HG03442 (cell line): ENCODE data around the gene KMT2A.
"Not testable (repeated sequence)": the region's sequence is repeated elsewhere in the genome, so short reads cannot be mapped to it uniquely, and the experiment has no call there.

Experiments used
- ATAC-seq: cut with Tn5 transposase; IDR thresholded peaks from one replicate; pipeline ENCODE4 v1.9.1; 2021; ENCODE audit warnings: mild to moderate bottlenecking, moderate library complexity; ENCODE audit not compliant: unreplicated experiment

KMT2A gene

DNA sequence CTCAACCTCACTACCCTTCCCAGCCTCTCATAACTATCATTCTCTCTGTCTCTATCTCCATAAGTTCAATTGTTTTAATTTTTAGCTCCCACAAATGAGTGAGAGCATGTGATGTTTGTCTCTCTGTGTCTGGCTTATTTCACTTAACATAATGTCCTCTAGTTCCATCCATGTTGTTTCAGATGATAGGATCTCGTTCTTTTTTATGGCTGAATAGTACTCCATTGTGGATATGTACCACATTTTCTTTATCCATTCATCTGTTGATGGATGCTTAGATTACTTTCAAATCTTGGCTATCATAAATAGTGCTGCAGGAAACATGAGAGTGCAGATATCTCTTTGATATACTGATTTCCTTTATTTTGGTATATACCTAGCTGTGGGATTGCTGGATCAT is 44.9 kb downstream of the KMT2A start:
- not testable (repeated sequence) for ATAC-seq

DNA sequence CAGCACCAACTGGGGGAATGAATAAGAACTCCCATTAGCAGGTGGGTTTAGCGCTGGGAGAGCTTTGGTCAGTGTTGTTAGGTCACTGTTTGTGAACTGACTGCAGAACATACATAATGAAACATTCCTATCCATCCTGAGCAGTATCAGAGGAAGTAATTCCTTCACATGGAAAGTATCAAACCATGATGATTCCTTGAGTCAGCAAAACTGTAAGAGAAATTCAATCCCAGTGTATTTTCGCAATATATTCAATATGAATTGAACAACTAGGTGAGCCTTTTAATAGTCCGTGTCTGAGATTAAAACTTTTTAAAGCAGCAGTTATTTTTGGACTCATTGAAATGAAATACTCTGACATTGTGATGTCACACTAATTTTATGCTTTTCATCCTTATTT is 48.1 kb downstream of the KMT2A start:
- ATAC-seq, result no peak

DNA sequence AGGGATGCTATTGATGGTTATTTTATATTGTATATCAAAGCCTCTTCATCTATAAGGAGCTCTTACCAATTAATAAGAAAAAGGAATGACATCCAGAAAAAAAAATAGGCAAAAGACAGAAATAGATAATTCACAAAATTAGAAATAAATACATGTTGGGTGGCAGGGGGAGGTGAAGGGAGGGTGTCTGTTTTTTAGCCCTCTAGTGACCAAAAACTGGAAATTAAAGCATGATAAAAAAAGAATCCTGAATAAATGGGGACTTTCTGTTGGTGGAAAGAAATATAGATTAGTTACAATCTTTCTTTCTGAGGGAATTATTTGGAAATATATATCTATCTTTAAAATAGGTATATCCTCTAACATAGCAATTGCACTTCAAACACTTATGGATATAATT is 49.0 kb downstream of the KMT2A start:
- ATAC-seq, result no peak

DNA sequence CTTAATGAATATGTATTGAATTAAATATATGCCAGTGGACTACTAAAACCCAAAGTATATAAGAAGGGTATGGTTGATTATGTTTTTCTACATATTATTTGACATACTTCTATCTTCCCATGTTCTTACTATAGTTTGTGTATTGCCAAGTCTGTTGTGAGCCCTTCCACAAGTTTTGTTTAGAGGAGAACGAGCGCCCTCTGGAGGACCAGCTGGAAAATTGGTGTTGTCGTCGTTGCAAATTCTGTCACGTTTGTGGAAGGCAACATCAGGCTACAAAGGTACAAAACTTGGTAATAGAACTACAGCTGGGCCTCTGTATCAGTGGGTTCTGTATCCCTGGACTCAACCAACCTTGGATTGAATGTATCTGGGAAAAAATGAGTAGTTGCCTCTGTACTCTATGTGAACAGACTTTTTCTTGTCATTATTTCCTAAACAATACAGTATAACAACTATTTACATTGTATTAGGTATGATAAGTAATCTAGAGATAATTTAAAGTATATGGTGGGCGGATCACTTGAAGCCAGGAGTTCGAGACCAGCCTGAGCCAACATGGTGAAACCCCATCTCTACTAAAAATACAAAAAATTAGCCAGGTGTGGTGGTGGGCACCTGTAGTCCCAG is 52.3 kb downstream of the KMT2A start:
- no peak for ATAC-seq

DNA sequence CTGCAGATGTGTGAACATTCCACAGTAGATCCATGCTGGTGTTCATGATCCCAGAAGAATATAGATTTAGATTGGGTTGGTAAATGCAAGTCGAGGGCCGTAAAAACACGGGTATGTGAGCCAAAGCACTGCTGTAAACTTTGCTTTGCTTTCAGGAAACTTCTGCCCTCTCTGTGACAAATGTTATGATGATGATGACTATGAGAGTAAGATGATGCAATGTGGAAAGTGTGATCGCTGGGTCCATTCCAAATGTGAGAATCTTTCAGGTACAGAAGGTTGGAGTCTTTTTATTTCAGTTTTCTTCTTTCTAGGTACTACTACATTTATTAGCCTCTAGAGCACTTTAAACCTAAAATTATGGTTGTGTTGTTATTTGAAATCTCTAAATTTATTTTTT is 54.7 kb downstream of the KMT2A start:
- ATAC-seq, result no peak

DNA sequence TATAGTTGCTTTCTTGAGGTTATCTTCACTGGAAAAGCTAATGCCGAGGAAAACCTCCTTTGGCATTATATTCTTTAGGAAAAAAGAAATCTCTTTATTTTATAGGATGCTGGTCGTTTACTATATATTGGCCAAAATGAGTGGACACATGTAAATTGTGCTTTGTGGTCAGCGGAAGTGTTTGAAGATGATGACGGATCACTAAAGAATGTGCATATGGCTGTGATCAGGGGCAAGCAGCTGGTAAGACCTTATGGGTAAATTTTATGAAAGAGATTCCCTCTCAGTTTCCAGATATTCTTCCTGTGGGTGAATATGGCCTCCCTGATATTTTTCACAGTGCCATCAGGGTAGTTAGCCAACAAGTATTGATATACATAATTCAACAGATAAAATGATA is 61.5 kb downstream of the KMT2A start:
- ATAC-seq, result no peak

DNA sequence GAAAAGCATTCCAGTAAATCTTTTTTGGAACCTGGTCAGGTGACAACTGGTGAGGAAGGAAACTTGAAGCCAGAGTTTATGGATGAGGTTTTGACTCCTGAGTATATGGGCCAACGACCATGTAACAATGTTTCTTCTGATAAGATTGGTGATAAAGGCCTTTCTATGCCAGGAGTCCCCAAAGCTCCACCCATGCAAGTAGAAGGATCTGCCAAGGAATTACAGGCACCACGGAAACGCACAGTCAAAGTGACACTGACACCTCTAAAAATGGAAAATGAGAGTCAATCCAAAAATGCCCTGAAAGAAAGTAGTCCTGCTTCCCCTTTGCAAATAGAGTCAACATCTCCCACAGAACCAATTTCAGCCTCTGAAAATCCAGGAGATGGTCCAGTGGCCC is 66.9 kb downstream of the KMT2A start:
- no peak for ATAC-seq

DNA sequence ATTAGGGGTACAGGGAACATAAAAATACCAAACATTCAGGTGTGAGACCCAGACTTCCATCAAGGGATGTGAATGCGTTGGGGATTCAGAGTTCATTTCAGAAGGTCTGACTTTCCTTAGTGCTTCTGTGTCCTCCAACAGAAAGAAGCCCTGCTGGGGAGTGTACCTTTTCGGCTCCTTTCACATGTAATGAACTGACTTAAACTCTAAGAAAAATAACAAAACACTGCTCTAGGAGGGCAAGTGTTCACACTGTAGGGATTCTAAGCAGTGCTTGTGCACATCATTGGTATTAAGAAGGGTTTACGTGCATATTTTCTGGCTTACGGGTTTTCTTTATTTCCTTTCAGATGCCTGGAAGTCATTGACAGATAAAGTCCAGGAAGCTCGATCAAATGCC is 75.3 kb downstream of the KMT2A start:
- ATAC-seq, result no peak

DNA sequence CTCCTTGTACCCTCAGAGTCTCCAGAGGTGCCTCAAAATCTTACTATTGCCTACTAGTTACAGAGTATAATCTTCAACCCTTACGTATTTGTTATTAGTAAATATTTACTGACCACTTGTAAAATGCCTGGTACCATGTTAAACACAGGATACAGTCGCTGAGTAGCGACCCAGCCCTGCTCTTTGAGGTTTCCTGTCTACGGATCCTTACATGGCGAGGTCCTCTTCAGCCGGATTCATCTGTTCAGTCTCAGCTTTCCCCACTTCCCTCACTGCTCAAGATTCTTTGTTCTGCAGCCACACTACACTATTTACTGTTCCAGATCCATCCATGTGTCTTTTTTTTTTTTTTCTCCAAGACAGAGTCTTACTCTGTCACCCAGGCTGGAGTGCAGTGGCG is 77.8 kb downstream of the KMT2A start:
- ATAC-seq, result no peak

DNA sequence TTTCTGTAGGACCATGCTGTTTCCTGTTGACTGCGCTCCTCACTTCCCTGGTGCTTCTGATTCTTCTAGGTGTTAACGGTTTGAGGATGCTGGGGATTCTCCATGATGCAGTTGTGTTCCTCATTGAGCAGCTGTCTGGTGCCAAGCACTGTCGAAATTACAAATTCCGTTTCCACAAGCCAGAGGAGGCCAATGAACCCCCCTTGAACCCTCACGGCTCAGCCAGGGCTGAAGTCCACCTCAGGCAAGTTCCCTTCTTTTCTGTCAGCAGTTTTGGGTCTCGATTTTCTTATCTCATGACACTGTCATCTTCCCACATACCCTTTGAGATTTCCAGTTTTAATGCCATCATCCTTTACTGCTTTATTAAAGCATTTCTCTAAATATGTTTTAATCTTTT is 83.3 kb downstream of the KMT2A start:
- no peak for ATAC-seq

DNA sequence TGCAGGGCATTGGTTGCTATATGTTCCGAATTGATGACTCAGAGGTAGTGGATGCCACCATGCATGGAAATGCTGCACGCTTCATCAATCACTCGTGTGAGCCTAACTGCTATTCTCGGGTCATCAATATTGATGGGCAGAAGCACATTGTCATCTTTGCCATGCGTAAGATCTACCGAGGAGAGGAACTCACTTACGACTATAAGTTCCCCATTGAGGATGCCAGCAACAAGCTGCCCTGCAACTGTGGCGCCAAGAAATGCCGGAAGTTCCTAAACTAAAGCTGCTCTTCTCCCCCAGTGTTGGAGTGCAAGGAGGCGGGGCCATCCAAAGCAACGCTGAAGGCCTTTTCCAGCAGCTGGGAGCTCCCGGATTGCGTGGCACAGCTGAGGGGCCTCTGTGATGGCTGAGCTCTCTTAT is 85.6 kb downstream of the KMT2A start:
- no peak for ATAC-seq

DNA sequence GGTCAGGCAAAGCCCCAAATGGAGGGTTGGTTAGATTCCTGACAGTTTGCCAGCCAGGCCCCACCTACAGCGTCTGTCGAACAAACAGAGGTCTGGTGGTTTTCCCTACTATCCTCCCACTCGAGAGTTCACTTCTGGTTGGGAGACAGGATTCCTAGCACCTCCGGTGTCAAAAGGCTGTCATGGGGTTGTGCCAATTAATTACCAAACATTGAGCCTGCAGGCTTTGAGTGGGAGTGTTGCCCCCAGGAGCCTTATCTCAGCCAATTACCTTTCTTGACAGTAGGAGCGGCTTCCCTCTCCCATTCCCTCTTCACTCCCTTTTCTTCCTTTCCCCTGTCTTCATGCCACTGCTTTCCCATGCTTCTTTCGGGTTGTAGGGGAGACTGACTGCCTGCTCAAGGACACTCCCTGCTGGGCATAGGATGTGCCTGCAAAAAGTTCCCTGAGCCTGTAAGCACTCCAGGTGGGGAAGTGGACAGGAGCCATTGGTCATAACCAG is 86.3 kb downstream of the KMT2A start:
- no peak for ATAC-seq

DNA sequence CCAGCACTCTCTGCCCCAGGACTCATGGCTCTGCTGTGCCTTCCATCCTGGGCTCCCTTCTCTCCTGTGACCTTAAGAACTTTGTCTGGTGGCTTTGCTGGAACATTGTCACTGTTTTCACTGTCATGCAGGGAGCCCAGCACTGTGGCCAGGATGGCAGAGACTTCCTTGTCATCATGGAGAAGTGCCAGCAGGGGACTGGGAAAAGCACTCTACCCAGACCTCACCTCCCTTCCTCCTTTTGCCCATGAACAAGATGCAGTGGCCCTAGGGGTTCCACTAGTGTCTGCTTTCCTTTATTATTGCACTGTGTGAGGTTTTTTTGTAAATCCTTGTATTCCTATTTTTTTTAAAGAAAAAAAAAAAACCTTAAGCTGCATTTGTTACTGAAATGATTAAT is 88.1 kb downstream of the KMT2A start:
- ATAC-seq, result no peak

DNA sequence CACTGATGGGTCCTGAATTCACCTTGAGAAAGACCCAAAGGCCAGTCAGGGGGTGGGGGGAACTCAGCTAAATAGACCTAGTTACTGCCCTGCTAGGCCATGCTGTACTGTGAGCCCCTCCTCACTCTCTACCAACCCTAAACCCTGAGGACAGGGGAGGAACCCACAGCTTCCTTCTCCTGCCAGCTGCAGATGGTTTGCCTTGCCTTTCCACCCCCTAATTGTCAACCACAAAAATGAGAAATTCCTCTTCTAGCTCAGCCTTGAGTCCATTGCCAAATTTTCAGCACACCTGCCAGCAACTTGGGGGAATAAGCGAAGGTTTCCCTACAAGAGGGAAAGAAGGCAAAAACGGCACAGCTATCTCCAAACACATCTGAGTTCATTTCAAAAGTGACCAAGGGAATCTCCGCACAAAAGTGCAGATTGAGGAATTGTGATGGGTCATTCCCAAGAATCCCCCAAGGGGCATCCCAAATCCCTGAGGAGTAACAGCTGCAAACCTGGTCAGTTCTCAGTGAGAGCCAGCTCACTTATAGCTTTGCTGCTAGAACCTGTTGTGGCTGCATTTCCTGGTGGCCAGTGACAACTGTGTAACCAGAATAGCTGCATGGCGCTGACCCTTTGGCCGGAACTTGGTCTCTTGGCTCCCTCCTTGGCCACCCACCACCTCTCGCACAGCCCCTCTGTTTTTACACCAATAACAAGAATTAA is 88.6 kb downstream of the KMT2A start:
- ATAC-seq, result no peak

DNA sequence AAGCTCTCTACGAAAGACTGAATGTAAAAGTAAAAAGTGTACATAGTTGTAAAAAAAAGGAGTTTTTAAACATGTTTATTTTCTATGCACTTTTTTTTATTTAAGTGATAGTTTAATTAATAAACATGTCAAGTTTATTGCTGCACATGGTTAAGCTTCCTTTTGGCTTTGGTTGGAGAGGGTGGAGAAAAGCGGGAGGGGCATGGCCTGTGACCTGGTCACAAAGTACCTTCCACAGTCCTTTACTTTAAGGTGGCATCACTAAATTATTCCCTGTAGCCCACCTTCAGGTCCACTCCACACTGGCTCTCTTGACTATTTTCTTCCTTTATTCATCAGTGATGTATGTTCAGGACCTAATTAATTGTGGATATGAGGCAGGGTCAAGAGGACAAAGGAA is 90.4 kb downstream of the KMT2A start:
- no peak for ATAC-seq

DNA sequence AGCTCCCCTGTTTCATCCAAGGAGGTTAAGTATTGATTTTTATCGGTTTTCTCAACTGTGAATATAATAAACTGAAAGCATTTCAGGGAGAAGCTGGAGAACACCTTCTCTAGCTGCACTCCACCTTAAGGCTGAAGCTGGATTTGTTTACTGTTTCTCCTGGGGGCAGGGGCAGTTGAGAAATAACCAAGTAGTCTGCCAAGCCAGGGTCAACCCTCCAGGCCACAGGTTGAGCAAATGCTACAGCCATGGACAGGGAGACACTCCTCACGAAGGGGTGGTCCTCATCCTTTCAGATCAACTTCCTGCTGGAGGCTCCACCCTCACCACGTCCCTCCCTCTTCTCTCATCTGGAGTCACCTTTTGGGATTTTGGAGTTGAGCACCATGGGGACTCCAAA is 90.8 kb downstream of the KMT2A start, which contains the start of gene TTC36:
Gene TTC36, plus strand, starts transcription at position 366 of the 400 bp plus-strand sequence. Its CDS starts 21 bp downstream, at position 387.
- no peak for ATAC-seq

DNA sequence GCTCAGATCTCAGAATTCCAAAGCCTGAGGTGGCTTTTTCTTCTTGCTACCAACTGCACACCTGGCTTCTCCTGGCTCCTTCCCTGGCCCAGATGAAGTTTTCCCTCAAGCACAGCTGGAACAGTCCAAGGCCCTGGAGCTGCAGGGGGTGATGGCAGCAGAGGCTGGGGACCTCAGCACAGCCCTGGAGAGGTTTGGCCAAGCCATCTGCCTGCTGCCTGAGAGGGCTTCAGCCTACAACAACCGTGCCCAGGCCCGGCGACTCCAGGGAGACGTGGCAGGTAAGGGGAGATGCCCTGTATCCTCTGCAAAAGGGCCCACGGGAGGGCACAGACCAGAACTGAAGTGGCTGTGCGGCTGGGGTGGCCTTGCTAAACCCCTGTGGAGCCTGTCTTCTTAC is 92.2 kb downstream of the KMT2A start:
- ATAC-seq, result no peak

DNA sequence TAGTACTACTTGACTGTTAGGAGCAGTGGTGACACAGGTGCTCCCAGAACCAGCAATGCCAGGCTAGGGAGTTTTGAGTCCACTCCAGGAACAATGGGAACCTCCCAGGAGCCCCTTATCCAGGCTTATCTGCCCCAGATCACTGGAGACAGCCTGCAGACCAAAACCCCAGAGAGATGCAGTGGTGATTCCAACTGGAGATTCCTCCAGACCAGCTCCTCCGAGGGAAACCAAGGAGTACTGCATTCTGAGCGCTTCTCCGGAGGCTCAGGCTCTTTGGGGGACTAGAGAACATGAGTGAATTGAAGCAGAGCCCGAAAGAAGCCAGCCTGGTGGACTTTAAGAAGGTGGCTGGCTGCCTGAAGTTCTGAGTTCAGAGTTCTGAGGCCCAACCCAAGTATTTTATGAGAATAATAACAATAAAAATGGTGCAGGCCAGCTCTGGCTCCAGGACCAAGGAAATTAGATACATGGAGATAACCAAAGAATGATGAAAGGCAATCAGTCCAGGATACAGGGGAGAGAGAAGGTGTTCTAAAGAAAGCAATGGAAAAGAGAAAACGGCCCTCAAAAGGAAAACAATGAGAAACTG is 93.4 kb downstream of the KMT2A start:
- no peak for ATAC-seq

DNA sequence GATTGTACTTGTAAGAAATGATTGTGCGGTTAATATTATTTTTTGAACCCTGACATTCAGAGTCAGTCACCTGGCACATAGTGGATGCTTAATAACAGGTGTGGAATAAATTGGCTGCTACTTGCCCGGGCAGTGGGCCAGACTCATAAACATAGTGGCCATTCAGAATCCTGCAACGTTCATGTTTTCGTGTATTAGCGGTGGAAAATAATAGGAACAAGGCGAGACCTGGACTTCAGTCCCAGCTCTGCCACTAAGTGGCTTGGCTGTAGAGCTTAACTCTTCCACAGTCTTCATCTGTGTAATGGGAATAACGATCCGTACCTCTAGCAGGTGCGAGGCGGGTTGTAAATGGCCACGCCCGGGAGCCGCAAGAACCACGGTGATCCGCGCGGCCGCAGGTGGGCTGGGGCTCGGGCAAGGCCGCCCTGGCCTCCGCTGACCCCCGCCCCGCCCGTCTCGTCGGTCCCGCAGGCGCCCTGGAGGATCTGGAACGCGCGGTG is 93.9 kb downstream of the KMT2A start:
- ATAC-seq, result no peak

DNA sequence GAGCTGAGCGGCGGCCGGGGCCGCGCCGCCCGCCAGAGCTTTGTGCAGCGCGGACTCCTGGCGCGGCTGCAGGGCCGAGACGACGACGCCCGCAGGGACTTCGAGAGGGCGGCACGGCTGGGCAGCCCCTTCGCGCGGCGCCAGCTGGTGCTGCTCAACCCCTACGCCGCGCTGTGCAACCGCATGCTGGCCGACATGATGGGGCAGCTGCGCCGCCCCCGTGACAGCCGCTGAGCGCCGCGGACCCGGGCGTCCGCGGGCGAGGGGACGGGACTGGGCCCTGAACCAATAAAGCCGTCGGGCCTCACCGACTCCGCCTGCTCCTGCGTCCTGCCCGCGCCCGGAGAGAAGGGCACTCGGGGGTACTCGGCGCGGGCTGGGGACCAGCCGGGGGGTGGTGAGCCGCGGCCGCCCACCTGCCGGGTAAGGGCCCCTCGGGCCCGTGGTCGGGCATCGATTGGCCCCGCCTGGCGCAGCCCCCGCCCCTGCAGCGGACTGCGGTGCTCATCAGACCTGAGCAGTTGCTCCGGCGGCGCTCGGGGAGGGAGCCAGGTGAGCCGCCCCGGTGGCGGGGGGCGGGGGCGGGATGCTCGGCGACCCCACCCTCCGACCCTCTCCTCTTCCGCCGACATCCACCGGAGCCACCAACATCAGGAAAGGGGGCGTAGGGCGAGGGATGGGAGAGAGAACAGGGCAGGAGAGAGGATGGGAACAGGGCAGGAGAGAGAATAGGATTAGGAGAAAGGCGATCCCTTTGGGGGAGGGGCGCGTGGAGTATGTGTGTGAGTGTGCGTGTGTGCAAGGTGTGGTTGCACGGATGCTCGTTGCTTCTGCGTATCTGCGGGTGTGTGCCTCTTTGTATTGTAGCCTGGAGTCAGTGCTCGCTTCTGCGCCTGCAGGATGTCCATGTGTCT is 94.6 kb downstream of the KMT2A start, which contains the start of gene TMEM25:
Gene TMEM25, plus strand, starts transcription at position 510 of the 914 bp plus-strand sequence. CDS start 610 bp downstream, outside the sequence.
- ATAC-seq, result peak; percentile 64

DNA sequence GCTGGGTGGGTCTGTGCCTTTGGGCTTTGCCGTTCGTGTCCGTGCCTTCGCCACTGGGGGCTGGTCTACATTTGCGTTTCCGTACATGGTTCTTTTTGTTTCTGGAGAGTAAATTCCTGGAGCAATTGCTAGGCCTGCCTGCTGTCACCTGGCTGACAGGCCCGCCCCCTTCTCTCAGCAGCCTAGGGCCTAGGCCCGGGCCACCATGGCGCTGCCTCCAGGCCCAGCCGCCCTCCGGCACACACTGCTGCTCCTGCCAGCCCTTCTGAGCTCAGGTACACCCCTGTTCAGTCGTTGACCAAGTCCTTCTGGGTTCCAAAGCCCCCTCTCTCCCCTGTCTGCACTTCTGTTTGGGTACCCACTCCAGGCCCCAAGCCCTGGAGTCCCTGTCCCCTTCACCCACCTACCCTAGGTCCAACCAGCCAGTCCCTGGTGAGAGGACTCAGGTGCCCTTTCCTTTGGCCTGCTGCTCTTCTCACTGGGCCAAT is 95.3 kb downstream of the KMT2A start:
- no peak for ATAC-seq
